ENCODE results near the gene KCNK7. TPM values are rescaled to one million over a fixed set of nuclear protein-coding genes. Genes with fewer than 3 reads are reported as not detected.
A peak's percentile ranks its signal among the peaks of the same experiment; 100 is the strongest.

KCNK7 gene
- polyA plus RNA-seq, 3 donors, result 4.3 TPM; not detected in 2

DNA sequence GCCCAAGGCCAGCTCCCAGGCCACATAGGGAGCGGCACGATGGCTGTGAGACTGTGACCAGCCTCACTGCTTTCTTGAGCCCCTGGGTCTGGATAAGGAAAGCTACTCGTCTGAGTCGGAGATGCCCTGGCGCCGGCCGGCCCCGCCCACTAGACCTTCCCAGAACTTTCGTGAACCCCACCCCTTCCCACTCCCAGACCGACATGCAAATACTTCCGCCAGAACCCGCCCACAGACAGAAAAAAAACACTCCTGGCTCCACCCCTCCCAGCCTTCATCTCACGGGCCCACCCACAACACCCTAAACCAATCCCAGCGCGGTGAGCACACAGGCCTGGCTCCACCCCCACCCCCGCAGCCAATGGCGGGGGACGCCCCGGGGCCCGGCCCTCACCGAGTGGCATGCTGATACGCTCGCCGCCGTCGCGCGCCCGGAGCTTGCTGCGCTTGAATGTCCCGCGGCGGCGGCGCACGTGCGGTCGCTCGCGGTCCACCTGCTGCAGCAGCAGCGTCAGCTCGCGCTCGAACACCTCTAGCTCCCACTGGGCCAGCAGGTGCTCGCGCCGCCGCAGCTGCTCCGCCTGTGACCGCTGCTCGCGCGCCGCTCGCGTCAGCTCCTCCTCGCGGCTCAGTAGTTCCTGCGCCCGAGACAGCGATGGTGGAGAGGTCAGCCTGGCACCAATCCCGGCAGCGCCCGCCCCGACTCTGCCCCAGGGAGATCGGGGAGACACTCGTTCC, 11.4 kb upstream of the KCNK7 start:
- no peak for DNase-seq
- intact Hi-C loops (cut with micrococcal nuclease), result no loop called here
- Histone ChIP-seq H2AFZ (ENCODE audit: insufficient read depth, low read depth, low read length, poor library complexity, severe bottlenecking) (no peak overlapping the region), H3K4me1 (ENCODE audit: control insufficient read depth in 1 of 2, insufficient read depth in 2 of 2, low read length in 2 of 2) (peaks cover 25 to 32% of the 10 kb centered on the region in 2 donors), H3K79me2 (ENCODE audit: insufficient read depth, low read length) (peaks cover 65% of the 10 kb centered on the region), H3K9ac (ENCODE audit: insufficient read depth, low read length, poor library complexity, severe bottlenecking) (no peak overlapping the region), H3K4me2 (replicated peaks; ENCODE audit: extremely low read depth, low read length, poor library complexity, severe bottlenecking) (no peak overlapping the region), H3K9me3 (replicated peaks in 1 of 2; ENCODE audit: control insufficient read depth in 1 of 2, insufficient read depth in 1 of 2, low read length in 2 of 2) (no peaks in the 10 kb centered on the region), H4K20me1 (ENCODE audit: insufficient read depth, low read length) (peaks cover 100% of the 10 kb centered on the region), H3K27me3 (ENCODE audit: control insufficient read depth in 2 of 2, insufficient read depth in 2 of 2, low read length in 2 of 2) (no peaks in the 10 kb centered on the region), H3K36me3 (replicated peaks in 1 of 2; ENCODE audit: control insufficient read depth in 1 of 2, insufficient read depth in 2 of 2, low read length in 2 of 2) (peaks cover 72 to 85% of the 10 kb centered on the region in 2 donors), H3K27ac (ENCODE audit: low read depth in 1 of 2, low read length in 2 of 2) (no peak overlapping the region), H3K4me3 (replicated peaks in 1 of 3; ENCODE audit: low read depth in 2 of 3, low read length in 3 of 3) (no peak overlapping the region)
- Mint-ChIP-seq H3K27me3 (ENCODE audit: low read depth in 3 of 3) (no peaks in the 10 kb centered on the region), H3K36me3 (peaks cover 77 to 90% of the 10 kb centered on the region in 2 donors), H3K9me3 (peaks cover 0 to 2% (median 0%) of the 10 kb centered on the region in 7 donors), H3K4me3 (no peak overlapping the region), H3K4me1 (peaks cover 27% of the 10 kb centered on the region), H3K27ac (peak overlapping the region in 1 of 7 donors; percentile 46)
- 95% methylated on average over 61 of the region's 67 CpGs for WGBS (ENCODE audit: insufficient coverage)
- TF ChIP-seq, protein P1, sequence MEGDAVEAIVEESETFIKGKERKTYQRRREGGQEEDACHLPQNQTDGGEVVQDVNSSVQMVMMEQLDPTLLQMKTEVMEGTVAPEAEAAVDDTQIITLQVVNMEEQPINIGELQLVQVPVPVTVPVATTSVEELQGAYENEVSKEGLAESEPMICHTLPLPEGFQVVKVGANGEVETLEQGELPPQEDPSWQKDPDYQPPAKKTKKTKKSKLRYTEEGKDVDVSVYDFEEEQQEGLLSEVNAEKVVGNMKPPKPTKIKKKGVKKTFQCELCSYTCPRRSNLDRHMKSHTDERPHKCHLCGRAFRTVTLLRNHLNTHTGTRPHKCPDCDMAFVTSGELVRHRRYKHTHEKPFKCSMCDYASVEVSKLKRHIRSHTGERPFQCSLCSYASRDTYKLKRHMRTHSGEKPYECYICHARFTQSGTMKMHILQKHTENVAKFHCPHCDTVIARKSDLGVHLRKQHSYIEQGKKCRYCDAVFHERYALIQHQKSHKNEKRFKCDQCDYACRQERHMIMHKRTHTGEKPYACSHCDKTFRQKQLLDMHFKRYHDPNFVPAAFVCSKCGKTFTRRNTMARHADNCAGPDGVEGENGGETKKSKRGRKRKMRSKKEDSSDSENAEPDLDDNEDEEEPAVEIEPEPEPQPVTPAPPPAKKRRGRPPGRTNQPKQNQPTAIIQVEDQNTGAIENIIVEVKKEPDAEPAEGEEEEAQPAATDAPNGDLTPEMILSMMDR (IDR thresholded peaks at IDR 0.05), result no peak

DNA sequence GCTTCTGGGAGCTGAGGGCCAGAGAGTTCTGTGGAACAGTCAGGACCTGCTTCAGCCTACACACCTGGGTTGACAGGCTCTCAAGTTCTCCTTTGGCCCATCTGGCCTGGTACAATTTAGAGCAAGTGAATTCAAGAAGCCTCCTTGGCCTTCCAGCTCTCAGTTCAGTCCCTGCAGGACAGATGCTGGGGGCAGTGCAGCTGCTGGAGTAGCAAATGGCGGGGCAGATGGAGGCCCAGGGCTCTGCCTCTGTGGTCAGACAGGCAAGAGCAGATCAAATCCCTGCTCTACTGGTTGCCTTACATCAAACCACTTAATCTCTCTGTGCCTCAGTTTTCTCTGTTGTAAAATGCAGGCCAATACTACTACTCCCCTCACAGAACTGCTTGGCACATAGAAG, 8.7 kb upstream of the KCNK7 start:
- Histone ChIP-seq H3K79me2 (ENCODE audit: insufficient read depth, low read length) (peaks cover 37% of the 10 kb centered on the region), H4K20me1 (ENCODE audit: insufficient read depth, low read length) (peaks cover 97% of the 10 kb centered on the region), H3K9ac (ENCODE audit: insufficient read depth, low read length, poor library complexity, severe bottlenecking) (no peak overlapping the region), H2AFZ (ENCODE audit: insufficient read depth, low read depth, low read length, poor library complexity, severe bottlenecking) (no peak overlapping the region), H3K4me1 (ENCODE audit: control insufficient read depth in 1 of 2, insufficient read depth in 2 of 2, low read length in 2 of 2) (peaks cover 0 to 4% of the 10 kb centered on the region in 2 donors), H3K36me3 (replicated peaks in 1 of 2; ENCODE audit: control insufficient read depth in 1 of 2, insufficient read depth in 2 of 2, low read length in 2 of 2) (peaks cover 84 to 100% of the 10 kb centered on the region in 2 donors), H3K4me3 (replicated peaks in 1 of 3; ENCODE audit: low read depth in 2 of 3, low read length in 3 of 3) (no peak overlapping the region), H3K27ac (ENCODE audit: low read depth in 1 of 2, low read length in 2 of 2) (no peak overlapping the region), H3K9me3 (replicated peaks in 1 of 2; ENCODE audit: control insufficient read depth in 1 of 2, insufficient read depth in 1 of 2, low read length in 2 of 2) (no peaks in the 10 kb centered on the region), H3K4me2 (replicated peaks; ENCODE audit: extremely low read depth, low read length, poor library complexity, severe bottlenecking) (no peak overlapping the region), H3K27me3 (ENCODE audit: control insufficient read depth in 2 of 2, insufficient read depth in 2 of 2, low read length in 2 of 2) (no peaks in the 10 kb centered on the region)
- intact Hi-C loops (cut with micrococcal nuclease), result no loop called here
- WGBS (ENCODE audit: insufficient coverage), result 100% methylated on average over 1 of the region's 1 CpG
- peaks cover 78 to 93% of the 10 kb centered on the region in 2 donors for H3K36me3 Mint-ChIP-seq
- peak overlapping the region in 1 of 7 donors; percentile 41 for H3K27ac Mint-ChIP-seq
- TF ChIP-seq, protein P1 (IDR thresholded peaks at IDR 0.05), result no peak
- peaks cover 3% of the 10 kb centered on the region for H3K4me1 Mint-ChIP-seq
- DNase-seq, result no peak
- no peaks in the 10 kb centered on the region for H3K27me3 Mint-ChIP-seq (ENCODE audit: low read depth in 3 of 3)
- no peak overlapping the region for H3K4me3 Mint-ChIP-seq
- H3K9me3 Mint-ChIP-seq, result peaks cover 0 to 2% (median 0%) of the 10 kb centered on the region in 7 donors
